Activated CD8-positive, alpha-beta memory T cell treated with anti-CD3 and anti-CD28 coated beads, Interleukin-2, amount 10 ng/mL, durations not matched to agents 7 days and 5 days (primary cell): ENCODE measurements around the gene DOCK8. TPM values are rescaled to one million over a fixed set of nuclear protein-coding genes. Genes with fewer than 3 reads are reported as not detected.

Experiments
- ATAC-seq: fragments of 150-1000 bp; cut with Tn5 transposase; one replicate; pipeline ENCODE4 v1.10.0; 2021; ENCODE audit warnings: moderate library complexity
- CTCF ChIA-PET: fragments of 350-600 bp; sonication (Branson Sonifier 250); formaldehyde crosslinking; loops from one replicate; lab custom pipeline; 2021; ENCODE audit warnings: antibody characterized with exemption; lab: Charles Lee
- DNase-seq: peaks from one replicate; pipeline ENCODE4 v3.0.0-alpha.2; 2020
- H3K27ac Mint-ChIP-seq: one replicate; pipeline ENCODE4 v1.8.0; 2021; ENCODE audit warnings: mild to moderate bottlenecking, mixed read lengths
- H3K27me3 Mint-ChIP-seq: one replicate; pipeline ENCODE4 v1.8.0; 2021; ENCODE audit warnings: mixed read lengths
- H3K36me3 Mint-ChIP-seq: one replicate; pipeline ENCODE4 v1.8.0; 2021; ENCODE audit warnings: mild to moderate bottlenecking, mixed read lengths
- H3K4me1 Mint-ChIP-seq: one replicate; pipeline ENCODE4 v1.8.0; 2021; ENCODE audit warnings: mixed read lengths
- H3K4me3 Mint-ChIP-seq: one replicate; pipeline ENCODE4 v1.8.0; 2021; ENCODE audit warnings: mild to moderate bottlenecking, moderate library complexity, mixed read lengths
- H3K9me3 Mint-ChIP-seq: one replicate; pipeline ENCODE4 v1.8.0; 2022; ENCODE audit warnings: low read depth, mixed read lengths
- total RNA-seq, 2 experiments: library from RNA; stranded (reverse); gene quantifications; one replicate each; pipeline ENCODE4 v1.2.3, GENCODE V29; 2021

Gene DOCK8
- total RNA-seq, 2 experiments from 2014 or later = 374 to 389 TPM

GRCh38 chr9:438961-439768, 224.5 kb downstream of the DOCK8 start:
- H3K27ac Mint-ChIP-seq = no peak overlapping the region
- DNase-seq = no peak
- ATAC-seq = no peak
- H3K36me3 Mint-ChIP-seq = peaks cover 76% of the 10 kb centered on the region
- H3K4me1 Mint-ChIP-seq = peaks cover 2% of the 10 kb centered on the region
- H3K4me3 Mint-ChIP-seq = no peak overlapping the region
- no peaks in the 10 kb centered on the region for H3K27me3 Mint-ChIP-seq
- no peaks in the 10 kb centered on the region for H3K9me3 Mint-ChIP-seq
- CTCF ChIA-PET = interaction anchor here (3.4 kb wide), 1 partner anchor 8 kb away, joined by 8 read pairs; no protein-coding TSS in a partner anchor

- peak overlapping the region; percentile 65 for H3K27ac Mint-ChIP-seq
- H3K4me3 Mint-ChIP-seq = no peak overlapping the region
- no peaks in the 10 kb centered on the region for H3K9me3 Mint-ChIP-seq
- H3K36me3 Mint-ChIP-seq = peaks cover 77% of the 10 kb centered on the region
- H3K27me3 Mint-ChIP-seq = no peaks in the 10 kb centered on the region
- peaks cover 16% of the 10 kb centered on the region for H3K4me1 Mint-ChIP-seq
- ATAC-seq = no peak
- no peak for DNase-seq
- CTCF ChIA-PET = no interaction called here
Observed at GRCh38 chr9:441126-441525, 226.5 kb downstream of the DOCK8 start.

GRCh38 chr9:444528-444927, 229.9 kb downstream of the DOCK8 start:
- Mint-ChIP-seq H3K27me3 (no peaks in the 10 kb centered on the region), H3K9me3 (no peaks in the 10 kb centered on the region), H3K4me1 (peaks cover 42% of the 10 kb centered on the region), H3K27ac (peak overlapping the region; percentile 6), H3K36me3 (peaks cover 80% of the 10 kb centered on the region), H3K4me3 (no peak overlapping the region)
- CTCF ChIA-PET = interaction anchor here (0.6 to 0.7 kb wide), 2 partner anchors 15 to 24 kb away, joined by 3 read pairs; no protein-coding TSS in a partner anchor
- ATAC-seq = no peak
- no peak for DNase-seq

- H3K9me3 Mint-ChIP-seq = no peaks in the 10 kb centered on the region
- CTCF ChIA-PET = interaction anchor here (0.6 to 0.7 kb wide), 2 partner anchors 16 to 23 kb away, joined by 3 read pairs; no protein-coding TSS in a partner anchor
- H3K4me3 Mint-ChIP-seq = no peak overlapping the region
- H3K27ac Mint-ChIP-seq = peak overlapping the region; percentile 70
- H3K27me3 Mint-ChIP-seq = no peaks in the 10 kb centered on the region
- no peak for ATAC-seq
- H3K36me3 Mint-ChIP-seq = peaks cover 84% of the 10 kb centered on the region
- peaks cover 42% of the 10 kb centered on the region for H3K4me1 Mint-ChIP-seq
- no peak for DNase-seq
Observed at GRCh38 chr9:445033-445432, 230.4 kb downstream of the DOCK8 start.

GRCh38 chr9:446074-446699, 231.5 kb downstream of the DOCK8 start:
- DNase-seq (no peak), ATAC-seq (no peak)
- H3K4me3 Mint-ChIP-seq = no peak overlapping the region
- CTCF ChIA-PET = interaction anchor here (1.3 to 2.2 kb wide), 4 partner anchors 11 to 57 kb away, joined by 4 to 13 read pairs (median 5); no protein-coding TSS in a partner anchor
- no peaks in the 10 kb centered on the region for H3K9me3 Mint-ChIP-seq
- H3K27me3 Mint-ChIP-seq = no peaks in the 10 kb centered on the region
- H3K4me1 Mint-ChIP-seq = peaks cover 42% of the 10 kb centered on the region
- H3K27ac Mint-ChIP-seq = peak overlapping the region; percentile 70
- peaks cover 80% of the 10 kb centered on the region for H3K36me3 Mint-ChIP-seq

- DNase-seq (peak; percentile 94), ATAC-seq (peak; percentile 99)
- CTCF ChIA-PET = interaction anchor here (0.8 to 2.2 kb wide), 10 partner anchors 9 to 68 kb away, joined by 3 to 13 read pairs (median 4); no protein-coding TSS in a partner anchor
- Mint-ChIP-seq H3K9me3 (no peaks in the 10 kb centered on the region), H3K4me3 (peak overlapping the region; percentile 46), H3K27ac (peak overlapping the region; percentile 84), H3K36me3 (peaks cover 79% of the 10 kb centered on the region), H3K27me3 (no peaks in the 10 kb centered on the region), H3K4me1 (peaks cover 42% of the 10 kb centered on the region)
Observed at GRCh38 chr9:447230-448025, 232.8 kb downstream of the DOCK8 start.

- DNase-seq (no peak), ATAC-seq (no peak)
- Mint-ChIP-seq H3K4me3 (no peak overlapping the region), H3K9me3 (no peaks in the 10 kb centered on the region), H3K4me1 (peaks cover 36% of the 10 kb centered on the region), H3K27me3 (no peaks in the 10 kb centered on the region), H3K36me3 (peaks cover 73% of the 10 kb centered on the region), H3K27ac (peak overlapping the region; percentile 48)
- CTCF ChIA-PET = no interaction called here
Observed at GRCh38 chr9:450057-450456, 235.4 kb downstream of the DOCK8 start.

- no peaks in the 10 kb centered on the region for H3K27me3 Mint-ChIP-seq
- CTCF ChIA-PET = no interaction called here
- H3K27ac Mint-ChIP-seq = peak overlapping the region; percentile 48
Observed at GRCh38 chr9:450561-450960, 235.9 kb downstream of the DOCK8 start.

GRCh38 chr9:453832-454231, 239.2 kb downstream of the DOCK8 start:
- ATAC-seq = no peak
- Mint-ChIP-seq H3K27me3 (no peaks in the 10 kb centered on the region), H3K36me3 (peaks cover 72% of the 10 kb centered on the region), H3K27ac (no peak overlapping the region), H3K4me3 (no peak overlapping the region), H3K4me1 (peaks cover 18% of the 10 kb centered on the region), H3K9me3 (no peaks in the 10 kb centered on the region)
- DNase-seq = no peak
- CTCF ChIA-PET = no interaction called here

More at GRCh38 chr9:450561-450960, 235.9 kb downstream of the DOCK8 start:
- Mint-ChIP-seq H3K4me1 (peaks cover 32% of the 10 kb centered on the region), H3K36me3 (peaks cover 71% of the 10 kb centered on the region), H3K9me3 (no peaks in the 10 kb centered on the region), H3K4me3 (no peak overlapping the region)
- no peak for ATAC-seq
- DNase-seq = no peak

- CTCF ChIA-PET = interaction anchor here (0.8 to 1.2 kb wide), 2 partner anchors 9 to 107 kb away, joined by 3 to 4 read pairs; no protein-coding TSS in a partner anchor
- no peak overlapping the region for H3K27ac Mint-ChIP-seq
- peaks cover 74% of the 10 kb centered on the region for H3K36me3 Mint-ChIP-seq
Observed at GRCh38 chr9:456365-456764, 241.7 kb downstream of the DOCK8 start.

GRCh38 chr9:458590-458989, 243.9 kb downstream of the DOCK8 start:
- ATAC-seq (no peak), DNase-seq (no peak)
- CTCF ChIA-PET = interaction anchor here (1.5 to 2.6 kb wide), 2 partner anchors 11 kb away, joined by 5 to 13 read pairs; no protein-coding TSS in a partner anchor
- Mint-ChIP-seq H3K36me3 (peaks cover 75% of the 10 kb centered on the region), H3K4me3 (no peak overlapping the region), H3K27ac (peak overlapping the region; percentile 76), H3K4me1 (peaks cover 42% of the 10 kb centered on the region), H3K9me3 (no peaks in the 10 kb centered on the region), H3K27me3 (no peaks in the 10 kb centered on the region)

More at GRCh38 chr9:456365-456764, 241.7 kb downstream of the DOCK8 start:
- Mint-ChIP-seq H3K9me3 (no peaks in the 10 kb centered on the region), H3K27me3 (no peaks in the 10 kb centered on the region), H3K4me1 (peaks cover 38% of the 10 kb centered on the region), H3K4me3 (no peak overlapping the region)
- ATAC-seq (no peak), DNase-seq (no peak)

GRCh38 chr9:459491-460444, 245.1 kb downstream of the DOCK8 start:
- CTCF ChIA-PET = interaction anchor here (2.5 to 2.6 kb wide), 2 partner anchors 11 to 12 kb away, joined by 7 to 13 read pairs; no protein-coding TSS in a partner anchor
- Mint-ChIP-seq H3K9me3 (no peaks in the 10 kb centered on the region), H3K27me3 (no peaks in the 10 kb centered on the region), H3K4me1 (peaks cover 42% of the 10 kb centered on the region), H3K36me3 (peaks cover 76% of the 10 kb centered on the region), H3K4me3 (no peak overlapping the region), H3K27ac (peak overlapping the region; percentile 87)
- DNase-seq (peak; percentile 75), ATAC-seq (peak; percentile 79)
